Central memory CD8-positive, alpha-beta T cell (primary cell): Measurements from ENCODE around the gene ERBB4.

Experiments used
- ATAC-seq: fragments of 150-1000 bp; cut with Tn5 transposase; replicated peaks from 2 replicates; pipeline ENCODE4 v1.10.0; 2022; ENCODE audit warnings: mild to moderate bottlenecking, moderate FRiP score, moderate number of reproducible peaks; ENCODE audit not compliant: poor library complexity, severe bottlenecking; ENCODE audit errors: extremely low read depth
- DNase-seq, 2 donors: peaks; one replicate each; pipeline ENCODE4 v3.0.0; 2021; ENCODE audit warnings: low spot score in 2 of 2
- H3K27ac Mint-ChIP-seq: one replicate; pipeline ENCODE4 v1.8.0; 2022; ENCODE audit warnings: low read depth, mild to moderate bottlenecking, moderate library complexity, mixed read lengths
- H3K27me3 Mint-ChIP-seq: one replicate; pipeline ENCODE4 v1.8.0; 2022; ENCODE audit warnings: mixed read lengths
- H3K36me3 Mint-ChIP-seq: one replicate; pipeline ENCODE4 v1.8.0; 2022; ENCODE audit warnings: mild to moderate bottlenecking, moderate library complexity, mixed read lengths; ENCODE audit not compliant: insufficient read depth
- H3K4me1 Mint-ChIP-seq: one replicate; pipeline ENCODE4 v1.8.0; 2022; ENCODE audit warnings: mixed read lengths
- H3K4me3 Mint-ChIP-seq: one replicate; pipeline ENCODE4 v1.8.0; 2022; ENCODE audit warnings: mild to moderate bottlenecking, moderate library complexity, mixed read lengths
- H3K9me3 Mint-ChIP-seq: one replicate; pipeline ENCODE4 v1.8.0; 2022; ENCODE audit warnings: mixed read lengths

The ERBB4 gene

GRCh38 chr2:211354481-211354880 is 1184.1 kb downstream of the ERBB4 start:
- Mint-ChIP-seq H3K4me3 (no peak overlapping the region), H3K9me3 (peaks cover 24% of the 10 kb centered on the region), H3K27me3 (no peaks in the 10 kb centered on the region), H3K36me3 (no peaks in the 10 kb centered on the region), H3K27ac (no peak overlapping the region), H3K4me1 (no peaks in the 10 kb centered on the region)
- ATAC-seq (no peak), DNase-seq (no peak)

- Mint-ChIP-seq H3K4me3 (no peak overlapping the region), H3K4me1 (no peaks in the 10 kb centered on the region), H3K27ac (no peak overlapping the region), H3K27me3 (no peaks in the 10 kb centered on the region), H3K36me3 (no peaks in the 10 kb centered on the region), H3K9me3 (peaks cover 17% of the 10 kb centered on the region)
- DNase-seq (no peak), ATAC-seq (no peak)
These were observed 1186.6 kb downstream of the ERBB4 start for GRCh38 chr2:211351987-211352386.

GRCh38 chr2:211349031-211349430 is 1189.6 kb downstream of the ERBB4 start:
- H3K9me3 Mint-ChIP-seq: peaks cover 16% of the 10 kb centered on the region
- no peaks in the 10 kb centered on the region for H3K4me1 Mint-ChIP-seq
- no peak overlapping the region for H3K4me3 Mint-ChIP-seq
- H3K36me3 Mint-ChIP-seq: no peaks in the 10 kb centered on the region
- ATAC-seq (no peak), DNase-seq (no peak)
- H3K27ac Mint-ChIP-seq: no peak overlapping the region
- no peaks in the 10 kb centered on the region for H3K27me3 Mint-ChIP-seq

GRCh38 chr2:211347328-211347727 is 1191.3 kb downstream of the ERBB4 start:
- no peak overlapping the region for H3K4me3 Mint-ChIP-seq
- no peaks in the 10 kb centered on the region for H3K27me3 Mint-ChIP-seq
- ATAC-seq (no peak), DNase-seq (no peak)
- peaks cover 9% of the 10 kb centered on the region for H3K9me3 Mint-ChIP-seq
- no peak overlapping the region for H3K27ac Mint-ChIP-seq
- no peaks in the 10 kb centered on the region for H3K4me1 Mint-ChIP-seq
- H3K36me3 Mint-ChIP-seq: no peaks in the 10 kb centered on the region

- Mint-ChIP-seq H3K27me3 (no peaks in the 10 kb centered on the region), H3K9me3 (peaks cover 4% of the 10 kb centered on the region), H3K36me3 (no peaks in the 10 kb centered on the region), H3K4me1 (no peaks in the 10 kb centered on the region), H3K4me3 (no peak overlapping the region), H3K27ac (no peak overlapping the region)
- ATAC-seq (no peak), DNase-seq (no peak)
These were observed 1194.3 kb downstream of the ERBB4 start for GRCh38 chr2:211344289-211344688.

GRCh38 chr2:211333377-211333776 is 1205.2 kb downstream of the ERBB4 start:
- ATAC-seq (no peak), DNase-seq (no peak)
- Mint-ChIP-seq H3K27ac (no peak overlapping the region), H3K4me3 (no peak overlapping the region), H3K4me1 (no peaks in the 10 kb centered on the region), H3K36me3 (no peaks in the 10 kb centered on the region), H3K9me3 (peaks cover 13% of the 10 kb centered on the region), H3K27me3 (no peaks in the 10 kb centered on the region)

- Mint-ChIP-seq H3K27ac (no peak overlapping the region), H3K9me3 (peaks cover 7% of the 10 kb centered on the region), H3K36me3 (no peaks in the 10 kb centered on the region), H3K4me1 (no peaks in the 10 kb centered on the region), H3K27me3 (no peaks in the 10 kb centered on the region), H3K4me3 (no peak overlapping the region)
- no peak for DNase-seq
- ATAC-seq: no peak
These were observed 1206.9 kb downstream of the ERBB4 start for GRCh38 chr2:211331736-211332135.

- Mint-ChIP-seq H3K27me3 (no peaks in the 10 kb centered on the region), H3K9me3 (peaks cover 5% of the 10 kb centered on the region), H3K4me1 (no peaks in the 10 kb centered on the region), H3K36me3 (no peaks in the 10 kb centered on the region), H3K27ac (no peak overlapping the region), H3K4me3 (no peak overlapping the region)
- ATAC-seq: no peak
- DNase-seq: no peak
These were observed 1208.7 kb downstream of the ERBB4 start for GRCh38 chr2:211329882-211330281.

GRCh38 chr2:211329421-211329820 is 1209.2 kb downstream of the ERBB4 start:
- ATAC-seq (no peak), DNase-seq (no peak)
- Mint-ChIP-seq H3K4me3 (no peak overlapping the region), H3K4me1 (no peaks in the 10 kb centered on the region), H3K27me3 (no peaks in the 10 kb centered on the region), H3K27ac (no peak overlapping the region), H3K36me3 (no peaks in the 10 kb centered on the region), H3K9me3 (peaks cover 10% of the 10 kb centered on the region)

GRCh38 chr2:211328126-211328525 is 1210.5 kb downstream of the ERBB4 start:
- H3K36me3 Mint-ChIP-seq: no peaks in the 10 kb centered on the region
- no peak for DNase-seq
- no peak for ATAC-seq
- H3K4me1 Mint-ChIP-seq: no peaks in the 10 kb centered on the region
- no peak overlapping the region for H3K4me3 Mint-ChIP-seq
- H3K9me3 Mint-ChIP-seq: peaks cover 12% of the 10 kb centered on the region
- H3K27ac Mint-ChIP-seq: no peak overlapping the region
- H3K27me3 Mint-ChIP-seq: no peaks in the 10 kb centered on the region
